Calu3 (cell line): ENCODE data around the gene FAM3D. TPM values are rescaled to one million over a fixed set of nuclear protein-coding genes. Genes with fewer than 3 reads are reported as not detected.
A peak's percentile ranks its signal among the peaks of the same experiment; 100 is the strongest.
"Not testable (repeated sequence)": the region's sequence is repeated elsewhere in the genome, so short reads cannot be mapped to it uniquely, and the experiment has no call there.

Experiments
- Bru-seq: library from RNA; stranded (reverse); fragments of 400-500 nt; gene quantifications from one replicate; lab custom pipeline; 2021; lab: Mats Ljungman, UMichigan
- BruChase-seq, 2 experiments: library from RNA; stranded (reverse); fragments of 400-500 nt; gene quantifications; one replicate each; lab custom pipeline; 2021; lab: Mats Ljungman, UMichigan
- BruUV-seq: library from RNA; stranded (reverse); fragments of 400-500 nt; replicated peaks from 2 replicates; lab custom pipeline; 2021; lab: Mats Ljungman, UMichigan
- CTCF ChIA-PET: fragments of 300-600 bp; sonication (Branson Sonifier 250); formaldehyde crosslinking; loops from one replicate; lab custom pipeline; 2022; ENCODE audit warnings: antibody characterized with exemption; lab: Charles Lee
- DNase-seq: peaks from one replicate; pipeline ENCODE4 v3.0.0; 2022
- H3K27ac Mint-ChIP-seq: one replicate; pipeline ENCODE4 v1.8.0; 2022; ENCODE audit warnings: mixed read lengths; ENCODE audit not compliant: unreplicated experiment
- H3K27me3 Mint-ChIP-seq: one replicate; pipeline ENCODE4 v1.8.0; 2022; ENCODE audit warnings: mixed read lengths; ENCODE audit not compliant: unreplicated experiment
- H3K36me3 Mint-ChIP-seq: one replicate; pipeline ENCODE4 v1.8.0; 2022; ENCODE audit warnings: mild to moderate bottlenecking, moderate library complexity, mixed read lengths; ENCODE audit not compliant: insufficient read depth, unreplicated experiment
- H3K4me1 Mint-ChIP-seq: one replicate; pipeline ENCODE4 v1.8.0; 2022; ENCODE audit warnings: mild to moderate bottlenecking, low read depth, mixed read lengths; ENCODE audit not compliant: unreplicated experiment
- H3K4me3 Mint-ChIP-seq: one replicate; pipeline ENCODE4 v1.8.0; 2022; ENCODE audit warnings: mild to moderate bottlenecking, low read depth, moderate library complexity, mixed read lengths; ENCODE audit not compliant: unreplicated experiment
- H3K9me3 Mint-ChIP-seq: one replicate; pipeline ENCODE4 v1.8.0; 2022; ENCODE audit warnings: low read depth, mixed read lengths; ENCODE audit not compliant: unreplicated experiment
- intact Hi-C: fragments of 100-400 bp; cut with micrococcal nuclease; formaldehyde crosslinking; loops from one replicate; pipeline ENCODE4 v1.10.0; 2022; ENCODE audit not compliant: unreplicated experiment
- long read RNA-seq: library from polyadenylated mRNA; stranded (forward); transcript quantifications from one replicate; pipeline ENCODE4 v2.0.0, GENCODE V29; 2022
- total RNA-seq: library from RNA; stranded (reverse); gene quantifications from 2 replicates; pipeline ENCODE4 v1.2.3, GENCODE V29; 2022
- TF ChIP-seq, protein P1 (sequence below): fragments of 200-600 bp; IDR thresholded peaks from one replicate; pipeline ENCODE4 v1.8.0; 2022; ENCODE audit warnings: antibody characterized with exemption; ENCODE audit not compliant: unreplicated experiment

Gene FAM3D, protein sequence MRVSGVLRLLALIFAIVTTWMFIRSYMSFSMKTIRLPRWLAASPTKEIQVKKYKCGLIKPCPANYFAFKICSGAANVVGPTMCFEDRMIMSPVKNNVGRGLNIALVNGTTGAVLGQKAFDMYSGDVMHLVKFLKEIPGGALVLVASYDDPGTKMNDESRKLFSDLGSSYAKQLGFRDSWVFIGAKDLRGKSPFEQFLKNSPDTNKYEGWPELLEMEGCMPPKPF
- 3.0 and 3.8 TPM in 2 replicates for total RNA-seq
- Bru-seq, nascent RNA: percentile 31 among the genes with signal in this experiment
- percentile 20 among the genes with signal in this experiment for BruChase-seq, experiment 1, labeled RNA remaining after a 6-hour chase
- percentile 12 among the genes with signal in this experiment for BruChase-seq, experiment 2, labeled RNA remaining after a 2-hour chase
- long read RNA-seq, partial matches to known transcripts: 0 of 4 reads
- long read RNA-seq, other reads (novel, unspliced or antisense): 3 of 4 reads

DNA sequence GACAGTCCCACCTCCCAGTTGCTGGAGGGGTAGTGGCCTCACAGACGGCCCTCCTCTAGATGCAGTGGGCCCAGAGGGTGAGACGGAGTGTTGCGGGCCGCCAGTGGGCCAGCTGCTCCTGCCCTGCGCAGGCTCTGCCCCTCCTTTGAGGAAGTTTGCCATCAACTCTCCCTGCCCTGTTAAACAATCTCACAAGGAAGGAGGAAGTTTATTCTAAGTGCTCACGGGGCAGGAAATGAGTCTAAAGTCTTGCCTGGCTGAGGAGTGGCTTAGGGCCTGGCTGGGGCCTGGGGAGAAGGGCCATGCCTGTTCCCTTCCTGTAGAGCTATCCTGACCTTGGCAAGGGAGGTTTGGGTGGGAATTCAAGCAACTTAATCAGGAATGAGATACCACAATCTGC lies at the start of gene FAM3D:
Gene FAM3D (minus strand): TSS at position 92 of the 400 bp plus-strand sequence. CDS start 11,211 bp downstream, outside the sequence.
- Mint-ChIP-seq H3K27ac (peak within 1 kb of the TSS; percentile 68), H3K4me1 (peaks cover 22% of the 10 kb centered on the region), H3K27me3 (no peaks in the 10 kb centered on the region), H3K9me3 (no peaks in the 10 kb centered on the region), H3K36me3 (peaks cover 4% of the 10 kb centered on the region), H3K4me3 (no peak within 1 kb of the TSS)
- CTCF ChIA-PET: interaction anchor here (0.6 to 1.5 kb wide), 3 partner anchors 64 to 351 kb away, joined by 3 to 4 read pairs (median 4); no protein-coding TSS in a partner anchor
- BruUV-seq: no TSS peak
- intact Hi-C loops: no loop called here
- TF ChIP-seq, protein P1, sequence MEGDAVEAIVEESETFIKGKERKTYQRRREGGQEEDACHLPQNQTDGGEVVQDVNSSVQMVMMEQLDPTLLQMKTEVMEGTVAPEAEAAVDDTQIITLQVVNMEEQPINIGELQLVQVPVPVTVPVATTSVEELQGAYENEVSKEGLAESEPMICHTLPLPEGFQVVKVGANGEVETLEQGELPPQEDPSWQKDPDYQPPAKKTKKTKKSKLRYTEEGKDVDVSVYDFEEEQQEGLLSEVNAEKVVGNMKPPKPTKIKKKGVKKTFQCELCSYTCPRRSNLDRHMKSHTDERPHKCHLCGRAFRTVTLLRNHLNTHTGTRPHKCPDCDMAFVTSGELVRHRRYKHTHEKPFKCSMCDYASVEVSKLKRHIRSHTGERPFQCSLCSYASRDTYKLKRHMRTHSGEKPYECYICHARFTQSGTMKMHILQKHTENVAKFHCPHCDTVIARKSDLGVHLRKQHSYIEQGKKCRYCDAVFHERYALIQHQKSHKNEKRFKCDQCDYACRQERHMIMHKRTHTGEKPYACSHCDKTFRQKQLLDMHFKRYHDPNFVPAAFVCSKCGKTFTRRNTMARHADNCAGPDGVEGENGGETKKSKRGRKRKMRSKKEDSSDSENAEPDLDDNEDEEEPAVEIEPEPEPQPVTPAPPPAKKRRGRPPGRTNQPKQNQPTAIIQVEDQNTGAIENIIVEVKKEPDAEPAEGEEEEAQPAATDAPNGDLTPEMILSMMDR: no peak
- peak; percentile 55 for DNase-seq

DNA sequence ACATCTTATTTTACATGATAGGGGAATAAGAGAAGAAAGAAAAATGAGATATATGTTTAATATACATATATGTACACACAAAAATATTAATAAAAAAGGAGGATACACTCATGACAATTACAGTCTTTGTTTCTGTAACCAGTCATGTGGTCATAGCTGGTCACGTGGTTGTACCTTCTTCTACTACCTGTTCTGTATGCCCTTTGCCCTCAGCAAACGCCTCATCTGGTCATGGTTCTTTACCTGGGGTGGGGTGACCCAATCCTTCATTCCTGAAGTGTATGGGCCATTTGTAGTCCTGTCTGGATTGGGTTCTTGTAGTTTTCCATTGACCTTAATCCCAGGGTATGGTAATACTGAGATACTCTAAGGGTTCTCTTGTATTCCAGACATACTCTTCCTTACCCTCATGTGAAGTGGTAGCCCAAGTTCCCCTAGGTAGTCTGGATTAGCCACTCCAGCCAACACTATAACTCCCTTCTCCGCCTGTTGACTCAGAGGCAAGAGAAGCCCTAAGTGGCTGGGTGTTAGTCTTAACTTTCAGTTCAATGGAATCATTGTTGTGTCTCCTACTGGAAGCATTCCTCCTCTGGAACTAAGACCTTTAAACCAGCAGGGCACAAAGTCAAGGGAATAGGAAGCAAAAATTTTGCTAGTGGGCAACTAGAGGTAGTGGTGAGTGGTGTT lies 47.3 kb upstream of the FAM3D start:
- no peak overlapping the region for H3K27ac Mint-ChIP-seq
- H3K27me3 Mint-ChIP-seq: no peaks in the 10 kb centered on the region
- intact Hi-C loops: no loop called here
- no peak overlapping the region for H3K4me3 Mint-ChIP-seq
- peaks cover 3% of the 10 kb centered on the region for H3K9me3 Mint-ChIP-seq
- no peaks in the 10 kb centered on the region for H3K36me3 Mint-ChIP-seq
- no peak for DNase-seq
- BruUV-seq: no TSS peak
- CTCF ChIA-PET: no interaction called here
- no peaks in the 10 kb centered on the region for H3K4me1 Mint-ChIP-seq
- TF ChIP-seq, protein P1: no peak

DNA sequence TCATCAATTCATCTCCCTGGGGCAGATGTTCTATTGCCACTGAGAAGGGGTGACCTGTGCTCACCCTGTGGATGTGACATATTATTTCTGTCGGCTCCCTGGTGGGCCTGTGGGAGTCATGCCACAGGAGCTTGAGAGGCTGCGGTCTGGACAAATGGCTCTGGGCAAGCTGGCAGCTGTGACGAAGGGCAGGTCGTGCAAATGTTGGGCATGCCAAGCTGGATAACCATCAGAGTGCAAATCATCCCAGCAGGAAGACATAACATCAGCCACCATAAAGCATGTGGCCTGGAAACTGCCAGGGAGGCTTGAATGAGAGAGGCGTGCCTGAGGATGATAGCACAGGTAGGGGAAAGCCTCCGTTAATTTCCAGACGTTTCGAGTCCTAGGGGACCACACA lies 45.3 kb upstream of the FAM3D start:
- Mint-ChIP-seq H3K4me1 (peaks cover 16% of the 10 kb centered on the region), H3K27me3 (no peaks in the 10 kb centered on the region), H3K4me3 (no peak overlapping the region), H3K27ac (no peak overlapping the region), H3K9me3 (peaks cover 3% of the 10 kb centered on the region), H3K36me3 (no peaks in the 10 kb centered on the region)
- intact Hi-C loops: no loop called here
- CTCF ChIA-PET: no interaction called here
- TF ChIP-seq, protein P1: no peak
- no peak for DNase-seq
- no TSS peak for BruUV-seq

DNA sequence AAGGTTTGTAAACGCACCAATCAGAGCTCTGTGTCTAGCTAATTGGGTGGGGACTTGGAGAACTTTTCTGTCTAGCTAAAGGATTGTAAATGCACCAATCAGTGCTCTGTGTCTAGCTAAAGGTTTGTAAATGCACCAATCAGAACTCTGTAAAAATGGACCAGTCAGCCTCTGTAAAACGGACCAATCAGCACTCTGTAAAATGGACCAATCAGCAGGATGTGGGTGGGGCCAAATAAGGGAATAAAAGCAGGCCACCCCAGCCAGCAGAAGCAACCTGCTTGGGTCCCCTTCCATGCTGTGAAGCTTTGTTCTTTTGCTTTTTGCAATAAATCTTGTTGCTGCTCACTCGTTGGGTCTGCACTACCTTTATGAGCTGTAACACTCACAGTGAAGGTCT lies 42.4 kb upstream of the FAM3D start:
- H3K9me3 Mint-ChIP-seq, H3K27ac Mint-ChIP-seq, H3K4me3 Mint-ChIP-seq, CTCF ChIA-PET, H3K36me3 Mint-ChIP-seq, DNase-seq, H3K27me3 Mint-ChIP-seq, BruUV-seq, intact Hi-C loops: not testable (repeated sequence)
- H3K4me1 Mint-ChIP-seq: peaks cover 18% of the 10 kb centered on the region
